Measurements from ENCODE around the gene ME2. TPM values are rescaled to one million over a fixed set of nuclear protein-coding genes. Genes with fewer than 3 reads are reported as not detected.

ME2 gene
- total RNA-seq, 2 experiments from 2014 or later, result 39.0 to 62.0 TPM

- Histone ChIP-seq H3K4me1 (ENCODE audit: insufficient read depth, low read length, poor library complexity, severe bottlenecking) (peaks cover 12% of the 10 kb centered on the region), H3K9me2 (ENCODE audit: insufficient read depth, low read length) (no peaks in the 10 kb centered on the region), H3K9me3 (ENCODE audit: low read length) (no peaks in the 10 kb centered on the region), H3K36me3 (ENCODE audit: insufficient read depth, low read length) (no peaks in the 10 kb centered on the region), H4K20me1 (ENCODE audit: insufficient read depth, low read length) (no peaks in the 10 kb centered on the region), H3K79me2 (ENCODE audit: insufficient read depth, low read depth, low read length) (peaks cover 17% of the 10 kb centered on the region), H3K27ac (ENCODE audit: low read depth, low read length, poor library complexity, severe bottlenecking) (no peak overlapping the region), H3K4me3 (ENCODE audit: low read depth, low read length, poor library complexity, severe bottlenecking) (no peak overlapping the region), H3K4me2 (ENCODE audit: low read length) (no peak overlapping the region), H2AFZ (ENCODE audit: low read length) (no peak overlapping the region)
- POLR2A ChIA-PET, result no interaction called here
- CTCF ChIA-PET (ENCODE audit: unreplicated experiment), result no interaction called here
- intact Hi-C loops (cut with micrococcal nuclease; ENCODE audit: unreplicated experiment), result loop anchor here (5.0 to 10.0 kb wide), 2 partner anchors 91 to 319 kb away; partner anchors contain the start of genes ELAC1 and MEX3C
- DNase-seq (ENCODE audit: low spot score), result no peak
- no peak for TF ChIP-seq EZH2phosphoT487 (IDR thresholded peaks at IDR 0.05; ENCODE audit: borderline replicate concordance, low read depth, low read length)
- no peak for TF ChIP-seq CTCF (conservative IDR thresholded peaks at IDR 0.05; ENCODE audit: low read length)
- no TSS peak for BruUV-seq (replicated peaks)
Observed at GRCh38 chr18:50875966-50876536, 2.9 kb upstream of the ME2 start.

GRCh38 chr18:50877545-50878265 lies 1.2 kb upstream of the ME2 start:
- BruUV-seq (replicated peaks), result no TSS peak
- ChIA-PET POLR2A (interaction anchor here (0.6 to 1.9 kb wide), 6 partner anchors 10 to 497 kb away, joined by 4 to 11 read pairs (median 5); no protein-coding TSS in a partner anchor), CTCF (ENCODE audit: unreplicated experiment) (no interaction called here)
- Histone ChIP-seq H3K4me3 (ENCODE audit: low read depth, low read length, poor library complexity, severe bottlenecking) (peak overlapping the region; percentile 89), H4K20me1 (ENCODE audit: insufficient read depth, low read length) (no peaks in the 10 kb centered on the region), H3K27ac (ENCODE audit: low read depth, low read length, poor library complexity, severe bottlenecking) (peak overlapping the region; percentile 76), H3K79me2 (ENCODE audit: insufficient read depth, low read depth, low read length) (peaks cover 34% of the 10 kb centered on the region), H3K9me2 (ENCODE audit: insufficient read depth, low read length) (no peaks in the 10 kb centered on the region), H3K9me3 (ENCODE audit: low read length) (no peaks in the 10 kb centered on the region), H3K4me2 (ENCODE audit: low read length) (peak overlapping the region; percentile 74), H3K36me3 (ENCODE audit: insufficient read depth, low read length) (peaks cover 9% of the 10 kb centered on the region), H2AFZ (ENCODE audit: low read length) (peak overlapping the region; percentile 64; the same call in 1 of the 2 replicates), H3K4me1 (ENCODE audit: insufficient read depth, low read length, poor library complexity, severe bottlenecking) (peaks cover 12% of the 10 kb centered on the region)
- no peak for DNase-seq (ENCODE audit: low spot score)
- TF ChIP-seq EZH2phosphoT487 (IDR thresholded peaks at IDR 0.05; ENCODE audit: borderline replicate concordance, low read depth, low read length) (no peak), CTCF (conservative IDR thresholded peaks at IDR 0.05; ENCODE audit: low read length) (no peak)
- intact Hi-C loops (cut with micrococcal nuclease; ENCODE audit: unreplicated experiment), result loop anchor here (2.0 to 10.0 kb wide), 3 partner anchors 90 to 317 kb away; partner anchors contain the start of genes ELAC1, MEX3C and SMAD4

Data from OCI-LY7 (cell line).